HEK293 (cell line): ENCODE results near the gene OPN5.

Experiments
- CTCF ChIA-PET: fragments of 350-600 bp; formaldehyde crosslinking; extraction: SDS; loops from one replicate; lab custom pipeline; 2021; ENCODE audit warnings: antibody characterized with exemption; lab: Yijun Ruan, JAX
- POLR2A ChIA-PET: fragments of 300-600 bp; formaldehyde crosslinking; extraction: SDS; loops from one replicate; lab custom pipeline; 2020; ENCODE audit warnings: antibody characterized with exemption, inconsistent platforms; lab: Yijun Ruan, JAX
- H3K27ac ChIP-seq: fragments of 200-500 bp; sonication (Bioruptor generic); 2 replicates; pipeline ENCODE4 v1.5.1; 2014; ENCODE audit warnings: low read depth, low read length, control low read depth, inconsistent platforms; ENCODE audit errors: extremely low read depth
- H3K36me3 ChIP-seq, 2 experiments: fragments of 200-500 bp in 1 of 2; sonication (Bioruptor generic) in 1 of 2; 1 replicate in 1 of 2; 2 replicates in 1 of 2; pipeline ENCODE4 v1.5.1; 2014 to 2017; ENCODE audit warnings: inconsistent platforms in 2 of 2, low read length in 2 of 2; ENCODE audit not compliant: control insufficient read depth in 2 of 2, insufficient read depth in 1 of 2
- H3K4me1 ChIP-seq: fragments of 200-500 bp; sonication (Bioruptor generic); 2 replicates; pipeline ENCODE4 v1.5.1; 2014; ENCODE audit warnings: mild to moderate bottlenecking, low read length, inconsistent platforms; ENCODE audit not compliant: control insufficient read depth, insufficient read depth
- H3K4me3 ChIP-seq: 2 replicates; pipeline ENCODE4 v1.5.1; 2011; ENCODE audit warnings: low read depth, mild to moderate bottlenecking, control low read depth, low read length, moderate library complexity
- H3K9me3 ChIP-seq: fragments of 200-500 bp; sonication (Bioruptor generic); 2 replicates; pipeline ENCODE4 v1.5.1; 2014; ENCODE audit warnings: low read depth, low read length, inconsistent platforms; ENCODE audit not compliant: control insufficient read depth, insufficient read depth
- BCL11B ChIP-seq: fragments of 450-650 bp; formaldehyde crosslinking; IDR thresholded peaks from 2 replicates; pipeline ENCODE4 v1.5.1; 2016; ENCODE audit warnings: low read depth, missing biosample characterization, missing genetic modification characterization
- KLF10 ChIP-seq: fragments of 450-650 bp; IDR thresholded peaks from 2 replicates; pipeline ENCODE4 v1.5.1; 2018; ENCODE audit warnings: missing biosample characterization, mild to moderate bottlenecking, missing genetic modification characterization
- SP3 ChIP-seq: fragments of 450-650 bp; formaldehyde crosslinking; IDR thresholded peaks from 2 replicates; pipeline ENCODE4 v1.5.1; 2016; ENCODE audit warnings: missing biosample characterization, missing genetic modification characterization
- ZFP37 ChIP-seq: fragments of 450-650 bp; formaldehyde crosslinking; IDR thresholded peaks from 2 replicates; pipeline ENCODE4 v1.5.1; 2016; ENCODE audit warnings: missing biosample characterization, missing genetic modification characterization
- ZIC2 ChIP-seq: fragments of 450-650 bp; formaldehyde crosslinking; IDR thresholded peaks from 2 replicates; pipeline ENCODE4 v1.5.1; 2016; ENCODE audit warnings: missing biosample characterization, missing genetic modification characterization
- ZNF146 ChIP-seq: fragments of 450-650 bp; formaldehyde crosslinking; IDR thresholded peaks from 2 replicates; pipeline ENCODE4 v1.5.1; 2016; ENCODE audit warnings: missing biosample characterization, missing genetic modification characterization
- ZNF239 ChIP-seq: fragments of 450-650 bp; formaldehyde crosslinking; IDR thresholded peaks from 2 replicates; pipeline ENCODE4 v1.5.1; 2016; ENCODE audit warnings: missing biosample characterization, missing genetic modification characterization
- ZNF501 ChIP-seq: fragments of 450-650 bp; formaldehyde crosslinking; IDR thresholded peaks from 2 replicates; pipeline ENCODE4 v1.5.1; 2016; ENCODE audit warnings: missing biosample characterization, missing genetic modification characterization
- ZNF544 ChIP-seq: fragments of 450-650 bp; formaldehyde crosslinking; IDR thresholded peaks from 2 replicates; pipeline ENCODE4 v1.5.0; 2017; ENCODE audit warnings: missing biosample characterization, missing genetic modification characterization
- ZNF558 ChIP-seq: fragments of 450-650 bp; formaldehyde crosslinking; IDR thresholded peaks from 2 replicates; pipeline ENCODE4 v1.5.1; 2016; ENCODE audit warnings: missing biosample characterization, missing genetic modification characterization
- ZNF585B ChIP-seq: fragments of 450-650 bp; formaldehyde crosslinking; IDR thresholded peaks from 2 replicates; pipeline ENCODE4 v1.5.1; 2016; ENCODE audit warnings: missing biosample characterization, missing genetic modification characterization
- ZNF596 ChIP-seq: fragments of 450-650 bp; IDR thresholded peaks from 2 replicates; pipeline ENCODE4 v1.5.0; 2018; ENCODE audit warnings: missing biosample characterization, mild to moderate bottlenecking, missing genetic modification characterization, moderate library complexity
- ZNF600 ChIP-seq: fragments of 450-650 bp; formaldehyde crosslinking; IDR thresholded peaks from 2 replicates; pipeline ENCODE4 v1.5.1; 2016; ENCODE audit warnings: missing biosample characterization, missing genetic modification characterization
- ZNF664 ChIP-seq: fragments of 450-650 bp; formaldehyde crosslinking; IDR thresholded peaks from 2 replicates; pipeline ENCODE4 v1.5.1; 2016; ENCODE audit warnings: missing biosample characterization, missing genetic modification characterization
- ZNF768 ChIP-seq: fragments of 450-650 bp; formaldehyde crosslinking; IDR thresholded peaks from 2 replicates; pipeline ENCODE4 v1.5.1; 2018; ENCODE audit warnings: missing biosample characterization, mild to moderate bottlenecking, missing genetic modification characterization
- ZNF837 ChIP-seq: fragments of 450-650 bp; formaldehyde crosslinking; IDR thresholded peaks from 2 replicates; pipeline ENCODE4 v1.5.1; 2016; ENCODE audit warnings: missing biosample characterization, missing genetic modification characterization
- ZSCAN30 ChIP-seq: fragments of 450-650 bp; IDR thresholded peaks from 2 replicates; pipeline ENCODE4 v1.5.1; 2018; ENCODE audit warnings: missing biosample characterization, mild to moderate bottlenecking, missing genetic modification characterization, moderate library complexity
- TF ChIP-seq, protein P1 (sequence below): fragments of 450-650 bp; formaldehyde crosslinking; IDR thresholded peaks from 2 replicates; pipeline ENCODE4 v1.5.1; 2016; ENCODE audit warnings: missing biosample characterization, missing genetic modification characterization
- TF ChIP-seq, protein P2 (sequence below): fragments of 450-650 bp; formaldehyde crosslinking; IDR thresholded peaks from 2 replicates; pipeline ENCODE4 v1.5.1; 2016; ENCODE audit warnings: missing biosample characterization, missing genetic modification characterization
- TF ChIP-seq, protein P3 (sequence below): fragments of 450-650 bp; formaldehyde crosslinking; IDR thresholded peaks from 2 replicates; pipeline ENCODE4 v1.5.1; 2016; ENCODE audit warnings: missing biosample characterization, missing genetic modification characterization
- TF ChIP-seq, protein P4 (sequence below): fragments of 450-650 bp; IDR thresholded peaks from 2 replicates; pipeline ENCODE4 v1.5.1; 2018; ENCODE audit warnings: missing biosample characterization, mild to moderate bottlenecking, missing genetic modification characterization
- TF ChIP-seq, protein P5 (sequence below): fragments of 450-650 bp; formaldehyde crosslinking; IDR thresholded peaks from 2 replicates; pipeline ENCODE4 v1.5.1; 2016; ENCODE audit warnings: missing biosample characterization, missing genetic modification characterization
- TF ChIP-seq, protein P6 (sequence below): fragments of 450-650 bp; formaldehyde crosslinking; IDR thresholded peaks from 2 replicates; pipeline ENCODE4 v1.5.0; 2017; ENCODE audit warnings: missing biosample characterization, missing genetic modification characterization, borderline replicate concordance

The OPN5 gene

DNA sequence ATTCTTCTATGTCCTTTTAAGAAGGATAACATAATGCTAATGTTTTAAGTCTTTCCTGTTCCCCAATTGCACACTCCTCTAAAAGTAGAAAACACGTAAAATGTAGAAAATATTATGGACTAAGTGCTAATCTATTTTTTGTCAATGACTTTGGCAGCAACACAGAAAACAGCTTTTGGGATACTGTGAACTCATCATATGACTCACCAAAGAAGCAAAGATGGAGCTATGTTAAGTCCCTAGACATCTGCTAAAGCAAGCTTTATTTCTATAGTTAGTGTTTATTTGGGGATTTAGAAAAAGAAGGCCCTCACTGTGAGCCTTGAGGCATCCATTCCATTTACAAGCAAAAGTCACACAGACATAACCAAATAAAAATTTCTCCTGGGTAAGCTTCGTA is 23.0 kb downstream of the OPN5 start (continued):
- TF ChIP-seq ZNF585B (tag by site-specific recombination): no peak

DNA sequence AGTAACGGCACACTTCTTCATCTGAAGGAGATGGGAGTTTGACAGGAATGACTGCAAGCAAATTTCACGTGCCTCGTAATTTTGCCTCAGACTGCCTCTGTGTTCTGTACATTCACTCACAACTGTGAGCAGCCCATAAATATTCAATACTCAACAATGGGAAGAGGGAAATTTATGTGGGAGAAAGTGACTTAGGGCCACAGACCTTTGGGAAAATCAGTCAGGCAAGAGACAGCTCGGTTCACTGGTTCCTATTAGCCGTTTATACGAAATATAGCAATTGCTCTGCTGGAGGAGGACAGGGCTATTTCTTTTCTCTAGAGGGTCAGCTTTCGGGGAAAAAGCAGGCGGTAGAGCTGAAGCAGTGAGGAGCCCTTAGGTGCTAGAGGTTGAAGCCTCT is 28.0 kb downstream of the OPN5 start:
- Histone ChIP-seq H3K4me1 (no peaks in the 10 kb centered on the region), H3K4me3 (no peak overlapping the region), H3K27ac (no peak overlapping the region), H3K9me3 (no peaks in the 10 kb centered on the region), H3K36me3 (no peaks in the 10 kb centered on the region)
- POLR2A ChIA-PET: no interaction called here
- TF ChIP-seq ZSCAN30 (tag by site-specific recombination): no peak
- no peak for TF ChIP-seq ZNF768 (tag by site-specific recombination)
- TF ChIP-seq ZNF558 (tag by site-specific recombination): no peak
- TF ChIP-seq ZNF239 (tag by site-specific recombination): no peak
- TF ChIP-seq ZFP37 (tag by site-specific recombination): no peak
- TF ChIP-seq KLF10 (tag by site-specific recombination): no peak
- TF ChIP-seq, protein P1, sequence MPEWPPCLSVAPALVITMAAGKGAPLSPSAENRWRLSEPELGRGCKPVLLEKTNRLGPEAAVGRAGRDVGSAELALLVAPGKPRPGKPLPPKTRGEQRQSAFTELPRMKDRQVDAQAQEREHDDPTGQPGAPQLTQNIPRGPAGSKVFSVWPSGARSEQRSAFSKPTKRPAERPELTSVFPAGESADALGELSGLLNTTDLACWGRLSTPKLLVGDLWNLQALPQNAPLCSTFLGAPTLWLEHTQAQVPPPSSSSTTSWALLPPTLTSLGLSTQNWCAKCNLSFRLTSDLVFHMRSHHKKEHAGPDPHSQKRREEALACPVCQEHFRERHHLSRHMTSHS (tag by site-specific recombination): no peak
- TF ChIP-seq, protein P2, sequence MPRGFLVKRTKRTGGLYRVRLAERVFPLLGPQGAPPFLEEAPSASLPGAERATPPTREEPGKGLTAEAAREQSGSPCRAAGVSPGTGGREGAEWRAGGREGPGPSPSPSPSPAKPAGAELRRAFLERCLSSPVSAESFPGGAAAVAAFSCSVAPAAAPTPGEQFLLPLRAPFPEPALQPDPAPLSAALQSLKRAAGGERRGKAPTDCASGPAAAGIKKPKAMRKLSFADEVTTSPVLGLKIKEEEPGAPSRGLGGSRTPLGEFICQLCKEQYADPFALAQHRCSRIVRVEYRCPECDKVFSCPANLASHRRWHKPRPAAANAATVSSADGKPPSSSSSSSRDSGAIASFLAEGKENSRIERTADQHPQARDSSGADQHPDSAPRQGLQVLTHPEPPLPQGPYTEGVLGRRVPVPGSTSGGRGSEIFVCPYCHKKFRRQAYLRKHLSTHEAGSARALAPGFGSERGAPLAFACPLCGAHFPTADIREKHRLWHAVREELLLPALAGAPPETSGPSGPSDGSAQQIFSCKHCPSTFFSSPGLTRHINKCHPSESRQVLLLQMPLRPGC (tag by site-specific recombination): no peak
- TF ChIP-seq BCL11B (tag by site-specific recombination): no peak
- TF ChIP-seq, all 188 proteins: peak for 0
- CTCF ChIA-PET: interaction anchor here (0.7 to 1.6 kb wide), 2 partner anchors 16 to 22 kb away, joined by 3 to 4 read pairs; no protein-coding TSS in a partner anchor

DNA sequence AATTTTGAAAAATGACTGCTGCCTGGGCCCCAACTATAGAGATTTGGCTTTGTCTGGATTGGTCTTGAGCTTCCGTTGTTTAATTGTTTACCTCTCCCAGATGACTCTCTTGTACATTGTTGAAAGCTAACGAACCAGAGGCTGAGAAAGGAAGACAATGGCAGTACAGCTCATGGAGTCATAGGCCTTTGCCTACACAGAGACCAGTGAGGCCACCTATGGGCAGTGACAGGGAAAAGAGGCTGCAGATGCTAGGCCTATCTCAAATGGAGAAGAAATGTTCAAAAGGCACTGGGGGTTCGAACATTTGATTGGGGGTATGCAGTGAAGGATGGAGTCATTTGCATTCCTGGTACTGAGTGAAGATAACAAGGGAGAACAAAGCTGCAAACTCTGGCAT is 29.1 kb downstream of the OPN5 start:
- Histone ChIP-seq H3K27ac (no peak overlapping the region), H3K9me3 (no peaks in the 10 kb centered on the region), H3K36me3 (no peaks in the 10 kb centered on the region), H3K4me1 (no peaks in the 10 kb centered on the region), H3K4me3 (no peak overlapping the region)
- POLR2A ChIA-PET: no interaction called here
- CTCF ChIA-PET: interaction anchor here (0.6 to 1.6 kb wide), 5 partner anchors 19 to 702 kb away, joined by 3 to 4 read pairs (median 4); no protein-coding TSS in a partner anchor
- TF ChIP-seq ZNF544 (tag by site-specific recombination) (no peak), ZNF585B (tag by site-specific recombination) (no peak), ZNF837 (tag by site-specific recombination) (no peak), ZIC2 (no peak), ZNF600 (tag by site-specific recombination) (no peak), ZNF596 (tag by site-specific recombination) (no peak), ZNF664 (tag by site-specific recombination) (no peak), SP3 (tag by site-specific recombination) (no peak), ZNF146 (tag by site-specific recombination) (no peak), ZNF501 (tag by site-specific recombination) (no peak), BCL11B (tag by site-specific recombination) (no peak)
- TF ChIP-seq, protein P3, sequence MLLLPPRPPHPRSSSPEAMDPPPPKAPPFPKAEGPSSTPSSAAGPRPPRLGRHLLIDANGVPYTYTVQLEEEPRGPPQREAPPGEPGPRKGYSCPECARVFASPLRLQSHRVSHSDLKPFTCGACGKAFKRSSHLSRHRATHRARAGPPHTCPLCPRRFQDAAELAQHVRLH (tag by site-specific recombination): no peak
- TF ChIP-seq, protein P4, sequence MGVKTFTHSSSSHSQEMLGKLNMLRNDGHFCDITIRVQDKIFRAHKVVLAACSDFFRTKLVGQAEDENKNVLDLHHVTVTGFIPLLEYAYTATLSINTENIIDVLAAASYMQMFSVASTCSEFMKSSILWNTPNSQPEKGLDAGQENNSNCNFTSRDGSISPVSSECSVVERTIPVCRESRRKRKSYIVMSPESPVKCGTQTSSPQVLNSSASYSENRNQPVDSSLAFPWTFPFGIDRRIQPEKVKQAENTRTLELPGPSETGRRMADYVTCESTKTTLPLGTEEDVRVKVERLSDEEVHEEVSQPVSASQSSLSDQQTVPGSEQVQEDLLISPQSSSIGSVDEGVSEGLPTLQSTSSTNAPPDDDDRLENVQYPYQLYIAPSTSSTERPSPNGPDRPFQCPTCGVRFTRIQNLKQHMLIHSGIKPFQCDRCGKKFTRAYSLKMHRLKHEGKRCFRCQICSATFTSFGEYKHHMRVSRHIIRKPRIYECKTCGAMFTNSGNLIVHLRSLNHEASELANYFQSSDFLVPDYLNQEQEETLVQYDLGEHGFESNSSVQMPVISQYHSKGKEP (tag by site-specific recombination): no peak
- TF ChIP-seq, protein P5, sequence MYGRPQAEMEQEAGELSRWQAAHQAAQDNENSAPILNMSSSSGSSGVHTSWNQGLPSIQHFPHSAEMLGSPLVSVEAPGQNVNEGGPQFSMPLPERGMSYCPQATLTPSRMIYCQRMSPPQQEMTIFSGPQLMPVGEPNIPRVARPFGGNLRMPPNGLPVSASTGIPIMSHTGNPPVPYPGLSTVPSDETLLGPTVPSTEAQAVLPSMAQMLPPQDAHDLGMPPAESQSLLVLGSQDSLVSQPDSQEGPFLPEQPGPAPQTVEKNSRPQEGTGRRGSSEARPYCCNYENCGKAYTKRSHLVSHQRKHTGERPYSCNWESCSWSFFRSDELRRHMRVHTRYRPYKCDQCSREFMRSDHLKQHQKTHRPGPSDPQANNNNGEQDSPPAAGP: no peak
- TF ChIP-seq, protein P6, sequence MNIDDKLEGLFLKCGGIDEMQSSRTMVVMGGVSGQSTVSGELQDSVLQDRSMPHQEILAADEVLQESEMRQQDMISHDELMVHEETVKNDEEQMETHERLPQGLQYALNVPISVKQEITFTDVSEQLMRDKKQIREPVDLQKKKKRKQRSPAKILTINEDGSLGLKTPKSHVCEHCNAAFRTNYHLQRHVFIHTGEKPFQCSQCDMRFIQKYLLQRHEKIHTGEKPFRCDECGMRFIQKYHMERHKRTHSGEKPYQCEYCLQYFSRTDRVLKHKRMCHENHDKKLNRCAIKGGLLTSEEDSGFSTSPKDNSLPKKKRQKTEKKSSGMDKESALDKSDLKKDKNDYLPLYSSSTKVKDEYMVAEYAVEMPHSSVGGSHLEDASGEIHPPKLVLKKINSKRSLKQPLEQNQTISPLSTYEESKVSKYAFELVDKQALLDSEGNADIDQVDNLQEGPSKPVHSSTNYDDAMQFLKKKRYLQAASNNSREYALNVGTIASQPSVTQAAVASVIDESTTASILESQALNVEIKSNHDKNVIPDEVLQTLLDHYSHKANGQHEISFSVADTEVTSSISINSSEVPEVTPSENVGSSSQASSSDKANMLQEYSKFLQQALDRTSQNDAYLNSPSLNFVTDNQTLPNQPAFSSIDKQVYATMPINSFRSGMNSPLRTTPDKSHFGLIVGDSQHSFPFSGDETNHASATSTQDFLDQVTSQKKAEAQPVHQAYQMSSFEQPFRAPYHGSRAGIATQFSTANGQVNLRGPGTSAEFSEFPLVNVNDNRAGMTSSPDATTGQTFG (tag by site-specific recombination): no peak
